GM03348 (cell line): Measurements from ENCODE around the gene HOXC5.

Experiments used
- DNase-seq: peaks from one replicate; pipeline ENCODE4 v3.0.0; 2012; ENCODE audit warnings: low spot score

Gene HOXC5

GRCh38 chr12:54019924-54020590 lies 12.8 kb upstream of the HOXC5 start:
- no peak for DNase-seq

GRCh38 chr12:54020591-54021405 lies 12.1 kb upstream of the HOXC5 start:
- no peak for DNase-seq

- no peak for DNase-seq
These were observed 11.3 kb upstream of the HOXC5 start for GRCh38 chr12:54021432-54022013.

GRCh38 chr12:54022960-54023884 lies 9.6 kb upstream of the HOXC5 start:
- no peak for DNase-seq

GRCh38 chr12:54024127-54024526 lies 8.7 kb upstream of the HOXC5 start:
- no peak for DNase-seq

- no peak for DNase-seq
These were observed 8.1 kb upstream of the HOXC5 start for GRCh38 chr12:54024581-54025305.

GRCh38 chr12:54025499-54026405 lies 7.1 kb upstream of the HOXC5 start:
- no peak for DNase-seq

GRCh38 chr12:54026640-54027441 lies 6.0 kb upstream of the HOXC5 start:
- no peak for DNase-seq

- DNase-seq, result no peak
These were observed 5.4 kb upstream of the HOXC5 start for GRCh38 chr12:54027442-54027786.

- DNase-seq, result peak; percentile 88
These were observed 4.3 kb upstream of the HOXC5 start, which contains the start of gene HOXC6 for GRCh38 chr12:54028314-54029201. HOXC6 (plus strand) TSS chr12:54028440; CDS start chr12:54028522, 82 bp downstream.

GRCh38 chr12:54029529-54030441 lies 3.1 kb upstream of the HOXC5 start:
- no peak for DNase-seq

GRCh38 chr12:54030442-54030801 lies 2.4 kb upstream of the HOXC5 start:
- no peak for DNase-seq

GRCh38 chr12:54030889-54031471 lies 1.9 kb upstream of the HOXC5 start:
- DNase-seq, result peak; percentile 72

GRCh38 chr12:54031480-54031879 lies 1.4 kb upstream of the HOXC5 start:
- DNase-seq, result no peak

- DNase-seq, result no peak
These were observed 697 bp upstream of the HOXC5 start for GRCh38 chr12:54032086-54032619.

- DNase-seq, result peak; percentile 56
These were observed 493 bp downstream of the HOXC5 start for GRCh38 chr12:54033106-54033979.
